GM19193 (cell line): ENCODE measurements around the gene PCDHGB7.
"Not testable (repeated sequence)": the region's sequence is repeated elsewhere in the genome, so short reads cannot be mapped to it uniquely, and the experiment has no call there.

Experiments
- POLR2A ChIP-seq: IDR thresholded peaks from 4 replicates; pipeline ENCODE4 v1.6.1; 2011; ENCODE audit not compliant: insufficient read depth, insufficient read length; ENCODE audit errors: extremely low read depth

Gene PCDHGB7

GRCh38 chr5:141392429-141393198 is 24.9 kb upstream of the PCDHGB7 start, which contains the start of gene PCDHGA8:
PCDHGA8 (plus strand) TSS chr5:141392633; CDS start chr5:141392814, 181 bp downstream.
- TF ChIP-seq POLR2A: no peak

DNA sequence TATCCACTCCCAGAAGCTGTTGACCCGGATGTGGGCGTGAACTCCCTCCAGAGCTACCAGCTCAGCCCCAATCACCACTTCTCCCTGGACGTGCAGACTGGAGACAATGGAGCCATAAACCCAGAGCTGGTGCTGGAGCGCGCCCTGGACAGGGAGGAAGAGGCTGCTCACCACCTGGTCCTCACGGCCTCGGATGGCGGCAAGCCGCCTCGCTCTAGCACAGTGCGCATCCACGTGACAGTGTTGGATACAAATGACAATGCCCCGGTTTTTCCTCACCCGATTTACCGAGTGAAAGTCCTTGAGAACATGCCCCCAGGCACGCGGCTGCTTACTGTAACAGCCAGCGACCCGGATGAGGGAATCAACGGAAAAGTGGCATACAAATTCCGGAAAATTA is 24.2 kb upstream of the PCDHGB7 start:
- no peak for TF ChIP-seq POLR2A

- TF ChIP-seq POLR2A: not testable (repeated sequence)
Measured at GRCh38 chr5:141397756-141398551, 19.5 kb upstream of the PCDHGB7 start, which contains the start of gene PCDHGB5. PCDHGB5 (plus strand) TSS chr5:141397947; CDS start chr5:141398128, 181 bp downstream.

DNA sequence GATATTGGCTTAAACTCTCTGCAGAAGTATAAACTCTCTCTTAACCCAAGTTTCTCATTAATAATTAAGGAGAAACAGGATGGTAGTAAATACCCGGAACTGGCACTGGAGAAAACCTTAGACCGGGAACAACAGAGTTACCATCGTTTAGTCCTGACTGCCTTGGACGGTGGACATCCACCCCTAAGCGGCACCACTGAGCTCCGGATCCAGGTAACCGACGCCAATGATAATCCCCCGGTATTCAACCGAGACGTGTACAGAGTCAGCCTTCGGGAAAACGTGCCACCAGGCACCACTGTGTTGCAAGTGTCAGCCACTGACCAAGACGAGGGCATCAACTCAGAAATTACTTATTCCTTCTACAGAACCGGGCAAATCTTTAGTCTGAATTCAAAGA is 18.9 kb upstream of the PCDHGB7 start:
- no peak for TF ChIP-seq POLR2A

- TF ChIP-seq POLR2A: no peak
Measured at GRCh38 chr5:141399555-141400258, 17.8 kb upstream of the PCDHGB7 start.

DNA sequence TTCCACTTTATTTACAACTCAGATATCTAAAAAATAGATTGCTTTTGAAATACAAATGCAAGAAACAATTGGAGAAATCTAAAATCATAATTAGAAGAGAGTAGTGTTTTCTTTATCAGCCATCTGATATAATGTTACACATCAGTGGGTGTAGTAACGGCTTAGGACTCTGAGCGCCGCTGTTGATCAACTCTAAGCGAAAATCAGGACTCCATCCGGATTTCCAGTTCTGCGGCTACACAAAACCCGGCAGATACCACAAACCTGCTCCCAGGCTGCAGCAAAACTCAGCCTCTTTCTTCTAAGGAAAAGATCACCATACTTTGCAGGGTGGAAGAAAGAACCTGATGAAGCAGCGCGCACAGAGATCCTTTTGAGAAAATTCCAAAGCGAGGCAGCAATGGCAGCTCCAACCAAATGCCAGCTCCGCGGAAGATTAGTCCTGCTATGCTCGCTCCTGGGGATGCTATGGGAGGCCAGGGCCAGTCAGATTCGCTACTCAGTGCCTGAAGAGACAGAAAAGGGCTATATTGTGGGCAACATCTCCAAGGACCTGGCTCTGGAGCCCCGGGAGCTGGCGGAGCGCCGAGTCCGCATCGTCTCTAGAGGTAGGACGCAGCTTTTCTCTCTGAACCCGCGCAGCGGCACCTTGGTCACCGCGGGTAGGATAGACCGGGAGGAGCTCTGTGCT is 14.8 kb upstream of the PCDHGB7 start, which contains the start of gene PCDHGA9:
TSS of gene PCDHGA9 (plus strand) at position 226 of the 691 bp plus-strand sequence. CDS start at position 401, 175 bp downstream.
- no peak for TF ChIP-seq POLR2A

- TF ChIP-seq POLR2A: no peak
Measured at GRCh38 chr5:141403387-141403786, 14.1 kb upstream of the PCDHGB7 start.

- TF ChIP-seq POLR2A: not testable (repeated sequence)
Measured at GRCh38 chr5:141407790-141408505, 9.5 kb upstream of the PCDHGB7 start, which contains the start of gene PCDHGB6. PCDHGB6 (plus strand) TSS chr5:141408021; CDS start chr5:141408203, 182 bp downstream.

GRCh38 chr5:141409598-141410306 is 7.7 kb upstream of the PCDHGB7 start:
- TF ChIP-seq POLR2A: no peak

DNA sequence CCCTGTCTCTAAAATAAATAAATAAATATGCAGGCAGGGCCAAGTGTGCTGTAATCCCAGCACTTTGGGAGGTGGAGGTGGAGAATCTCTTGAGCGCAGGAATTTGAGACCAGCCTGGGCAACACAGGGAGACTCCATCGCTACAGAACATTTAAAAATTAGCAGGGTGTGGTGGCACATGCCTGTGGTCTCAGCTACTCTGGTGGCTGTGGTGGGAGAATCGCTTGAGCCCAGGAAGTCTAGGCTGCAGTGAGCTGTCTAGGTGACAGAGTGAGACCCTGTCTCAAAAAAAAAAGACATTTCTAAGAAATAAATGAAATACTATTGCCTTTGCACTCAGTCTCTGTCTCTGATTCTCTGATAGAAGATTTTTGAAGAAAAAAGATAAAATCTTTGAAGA is 5.9 kb upstream of the PCDHGB7 start:
- no peak for TF ChIP-seq POLR2A

- TF ChIP-seq POLR2A: no peak
Measured at GRCh38 chr5:141412854-141413539, 4.5 kb upstream of the PCDHGB7 start, which contains the start of gene PCDHGA10. PCDHGA10 (plus strand) TSS chr5:141412987; CDS start chr5:141413176, 189 bp downstream.

GRCh38 chr5:141413540-141414069 is 3.9 kb upstream of the PCDHGB7 start:
- no peak for TF ChIP-seq POLR2A
